Stimulated activated CD4-positive, alpha-beta T cell treated with anti-CD3 and anti-CD28 coated beads, Interleukin-1b, Interleukin-23, amount 100 ng/mL, for 1 hour (primary cell): Measurements from ENCODE around the gene SLC31A2.

Source experiments
- DNase-seq, 2 donors: peaks; one replicate each; pipeline ENCODE4 v3.0.0-alpha.2; 2020; ENCODE audit warnings: low read depth in 2 of 2

The SLC31A2 gene

GRCh38 chr9:113186137-113186755 is 35.4 kb downstream of the SLC31A2 start:
- DNase-seq, result no peak

DNA sequence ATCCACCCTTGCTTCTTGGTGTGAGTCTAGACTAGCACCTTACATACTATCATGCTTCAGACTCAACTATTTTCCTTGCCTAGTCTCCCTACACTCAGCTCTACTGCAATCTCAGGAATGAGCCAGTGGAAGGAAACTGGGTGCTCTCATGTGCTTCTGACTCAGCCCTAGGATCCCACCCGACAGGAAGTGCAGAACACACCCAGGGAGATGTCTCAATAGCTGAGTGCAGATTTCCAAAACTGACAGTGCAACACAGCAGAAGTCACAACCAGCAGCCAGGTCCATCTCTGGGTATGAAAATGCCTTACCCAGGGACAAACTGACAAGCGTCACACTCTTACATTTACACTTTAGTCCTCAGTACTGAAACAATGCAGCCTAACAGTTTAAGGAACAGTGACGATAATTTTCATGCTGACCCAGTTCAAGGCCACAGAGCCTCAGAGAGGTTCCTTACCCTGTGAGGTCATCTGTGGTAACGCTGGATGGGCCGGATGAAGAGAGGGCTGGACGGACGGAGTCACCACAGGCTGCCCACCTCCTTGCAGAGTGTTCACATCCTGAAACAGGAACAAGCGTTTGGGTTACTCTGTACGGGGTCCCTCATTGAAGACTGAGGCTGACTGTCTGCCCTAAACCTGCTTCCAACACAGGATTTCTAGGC is 37.3 kb downstream of the SLC31A2 start:
- no peak for DNase-seq

DNA sequence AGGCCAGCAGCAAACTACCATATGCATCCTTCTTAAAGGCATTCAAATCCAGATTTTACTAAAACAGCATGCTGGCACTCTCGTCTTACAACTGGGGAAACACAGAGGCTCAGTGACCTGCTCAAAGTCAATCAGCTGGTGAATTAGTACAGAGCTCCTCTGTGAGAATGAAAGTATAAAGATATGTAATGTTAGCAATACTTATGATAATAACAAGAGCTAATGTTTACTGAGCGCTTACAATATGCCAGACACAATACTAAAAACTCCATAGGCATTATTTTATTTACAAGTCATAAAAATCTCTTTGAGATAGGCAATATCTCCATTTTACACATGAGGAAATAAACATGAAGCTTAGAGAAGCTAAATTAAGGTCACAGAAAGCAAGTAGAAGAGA is 41.6 kb downstream of the SLC31A2 start:
- DNase-seq, result no peak

DNA sequence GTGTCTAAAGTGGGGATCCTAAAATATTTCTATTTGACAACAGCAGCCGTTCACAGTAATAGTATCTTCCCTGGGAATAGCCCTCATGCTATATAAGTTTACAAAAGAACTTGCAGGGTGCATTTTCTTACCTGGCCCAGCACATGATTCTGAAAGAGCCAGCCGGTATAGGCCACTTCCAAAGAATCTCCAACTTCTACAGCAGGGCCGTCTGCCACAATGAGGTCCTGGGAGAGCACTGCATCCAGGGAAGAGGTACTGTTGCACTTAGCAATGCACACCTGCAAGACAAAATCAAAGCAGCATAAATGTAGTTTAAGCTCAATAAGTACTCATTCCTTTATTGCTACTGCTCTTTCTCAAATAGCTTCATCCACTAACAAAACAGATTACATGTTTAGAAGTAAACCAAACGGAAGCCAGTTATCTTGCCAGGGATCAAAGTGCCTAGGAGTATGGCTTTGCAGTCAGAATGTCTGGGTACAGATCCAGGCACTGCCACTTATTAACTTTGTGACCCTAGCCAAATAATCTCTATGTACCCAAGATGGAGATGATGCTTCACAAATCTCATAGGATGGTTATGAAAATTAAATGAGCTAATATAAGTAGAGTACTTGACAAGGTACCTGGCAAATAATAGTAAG is 49.0 kb downstream of the SLC31A2 start:
- no peak for DNase-seq

DNA sequence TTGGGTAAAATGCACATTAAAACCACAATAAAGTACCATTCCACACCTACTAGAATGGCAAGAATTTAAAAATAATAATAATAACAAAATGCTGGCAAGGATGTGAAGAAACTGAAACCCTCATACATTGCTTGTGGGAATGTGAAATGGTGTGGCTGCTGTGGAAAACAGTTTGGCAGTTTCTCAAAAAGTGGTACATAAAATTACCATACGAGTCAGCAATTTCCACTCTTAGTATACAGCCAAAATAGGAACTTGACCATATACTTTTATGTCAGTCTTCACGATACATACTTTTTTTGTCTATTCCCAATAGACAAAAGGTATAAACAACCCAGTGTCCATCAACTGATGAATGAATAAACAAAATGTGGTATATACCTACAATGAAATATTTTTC is 54.6 kb downstream of the SLC31A2 start:
- DNase-seq, result no peak

DNA sequence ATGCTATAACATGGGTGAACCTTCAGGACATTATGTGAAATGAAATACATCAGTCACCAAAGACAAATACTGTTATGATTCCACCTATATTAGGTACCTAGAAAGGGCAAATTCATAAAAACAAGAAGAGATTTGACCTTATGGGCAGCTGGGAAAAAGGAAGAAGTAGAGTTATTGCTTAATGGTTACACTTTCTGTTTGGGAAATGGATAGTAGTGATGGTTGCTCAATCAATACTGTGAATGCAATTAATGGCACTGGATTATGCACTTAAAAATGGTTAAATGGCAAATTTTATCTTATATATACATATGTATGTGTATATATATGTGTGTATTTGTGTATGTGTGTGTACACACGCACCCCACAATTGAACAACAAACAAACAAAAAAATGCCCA is 55.1 kb downstream of the SLC31A2 start:
- no peak for DNase-seq

DNA sequence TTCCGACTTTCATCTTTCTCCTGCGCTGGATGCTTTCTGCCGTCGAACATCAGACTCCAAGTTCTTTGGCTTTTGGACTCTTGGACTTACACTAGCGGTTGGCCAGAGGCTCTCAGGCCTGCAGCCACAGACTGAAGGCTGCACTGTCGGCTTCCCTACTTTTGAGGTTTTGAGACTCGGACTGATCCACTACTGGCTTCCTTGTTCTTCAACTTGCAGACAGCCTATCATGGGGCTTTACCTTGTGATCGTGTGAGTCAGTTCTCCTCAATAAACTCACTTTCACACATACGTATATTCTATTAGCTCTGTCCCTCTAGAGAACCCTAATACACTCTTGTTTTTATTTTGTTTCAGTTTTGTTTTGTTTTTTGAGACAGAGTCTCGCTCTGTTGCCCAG is 60.0 kb downstream of the SLC31A2 start:
- DNase-seq, result no peak
